KMS-11 (cell line): Measurements from ENCODE around the gene CCKAR.

Experiments
- H2AFZ ChIP-seq: fragments of 200-600 bp; sonication (generic); 2 replicates; pipeline ENCODE4 v1.6.1; 2016; ENCODE audit warnings: antibody characterized with exemption, mixed run types, low read depth
- H3K27ac ChIP-seq: fragments of 200-600 bp; sonication (generic); 2 replicates; pipeline ENCODE4 v1.6.1; 2016; ENCODE audit warnings: mild to moderate bottlenecking, mixed run types
- H3K27me3 ChIP-seq: fragments of 200-600 bp; sonication (generic); 2 replicates; pipeline ENCODE4 v1.6.1; 2017; ENCODE audit warnings: mild to moderate bottlenecking, low read depth, mixed run types, moderate library complexity; ENCODE audit not compliant: insufficient read depth
- H3K36me3 ChIP-seq: fragments of 200-600 bp; sonication (generic); 2 replicates; pipeline ENCODE4 v1.6.1; 2017; ENCODE audit warnings: mild to moderate bottlenecking, mixed run types; ENCODE audit not compliant: insufficient read depth
- H3K4me1 ChIP-seq: fragments of 200-600 bp; sonication (generic); 2 replicates; pipeline ENCODE4 v1.6.1; 2016; ENCODE audit warnings: mild to moderate bottlenecking, low read depth, mixed run types; ENCODE audit not compliant: poor library complexity, severe bottlenecking
- H3K4me2 ChIP-seq: fragments of 200-600 bp; sonication (generic); 2 replicates; pipeline ENCODE4 v1.7.0; 2016; ENCODE audit warnings: mild to moderate bottlenecking, mixed run types
- H3K4me3 ChIP-seq: fragments of 200-600 bp; sonication (generic); IDR thresholded peaks from 2 replicates; pipeline ENCODE4 v1.6.1; 2017; ENCODE audit warnings: low read depth, low read length, mixed read lengths; ENCODE audit not compliant: insufficient read depth
- H3K79me2 ChIP-seq: fragments of 200-600 bp; sonication (generic); 2 replicates; pipeline ENCODE4 v1.6.1; 2016; ENCODE audit warnings: low read depth, mixed run types; ENCODE audit not compliant: insufficient read depth
- H3K9ac ChIP-seq: fragments of 200-600 bp; sonication (generic); 2 replicates; pipeline ENCODE4 v1.6.1; 2016; ENCODE audit warnings: mild to moderate bottlenecking, mixed run types
- H4K20me1 ChIP-seq: fragments of 200-600 bp; sonication (generic); 2 replicates; pipeline ENCODE4 v1.6.1; 2016; ENCODE audit warnings: mild to moderate bottlenecking, mixed run types; ENCODE audit not compliant: insufficient read depth
- TF ChIP-seq, protein P1 (sequence below): fragments of 200-600 bp; sonication (generic); conservative IDR thresholded peaks from 2 replicates; pipeline ENCODE4 v1.6.1; 2017; ENCODE audit warnings: low read depth, mild to moderate bottlenecking, antibody characterized with exemption, low read length, moderate library complexity, mixed read lengths

Gene CCKAR

DNA sequence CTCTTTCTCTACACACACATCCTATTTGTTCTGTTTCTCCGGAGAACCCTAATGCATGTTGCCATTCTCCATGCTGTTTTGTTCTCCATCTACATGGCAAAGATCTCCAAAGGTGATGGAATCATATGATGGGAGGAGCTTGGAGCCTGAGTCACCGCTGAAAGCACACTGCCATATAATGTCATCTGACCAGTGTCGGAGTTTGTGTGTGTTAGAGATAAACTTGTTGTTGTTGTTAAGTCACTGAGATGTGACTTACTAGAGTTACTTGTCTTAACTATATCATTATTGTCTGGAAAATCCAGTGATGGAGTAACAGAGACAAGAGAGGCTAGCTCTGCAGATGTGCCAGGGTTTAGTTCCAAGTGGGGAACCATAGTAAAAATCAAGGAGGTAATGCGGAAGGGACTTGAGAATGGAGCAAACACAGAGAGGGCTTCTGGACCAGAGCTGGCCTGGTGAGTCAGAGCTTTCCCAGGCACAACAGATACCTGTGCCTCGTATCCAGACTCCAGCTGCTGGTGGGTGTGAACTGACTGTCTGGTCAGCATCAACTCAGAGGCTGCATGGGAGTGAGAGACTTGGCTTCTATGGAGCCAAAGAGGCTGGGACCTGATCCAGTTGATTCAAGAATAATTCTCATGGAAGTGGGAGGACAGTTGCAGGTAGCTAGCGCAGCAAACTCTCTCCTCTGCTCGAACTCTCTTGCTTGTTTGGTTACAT lies 30.6 kb upstream of the CCKAR start:
- H3K79me2 ChIP-seq: no peaks in the 10 kb centered on the region
- TF ChIP-seq, protein P1, sequence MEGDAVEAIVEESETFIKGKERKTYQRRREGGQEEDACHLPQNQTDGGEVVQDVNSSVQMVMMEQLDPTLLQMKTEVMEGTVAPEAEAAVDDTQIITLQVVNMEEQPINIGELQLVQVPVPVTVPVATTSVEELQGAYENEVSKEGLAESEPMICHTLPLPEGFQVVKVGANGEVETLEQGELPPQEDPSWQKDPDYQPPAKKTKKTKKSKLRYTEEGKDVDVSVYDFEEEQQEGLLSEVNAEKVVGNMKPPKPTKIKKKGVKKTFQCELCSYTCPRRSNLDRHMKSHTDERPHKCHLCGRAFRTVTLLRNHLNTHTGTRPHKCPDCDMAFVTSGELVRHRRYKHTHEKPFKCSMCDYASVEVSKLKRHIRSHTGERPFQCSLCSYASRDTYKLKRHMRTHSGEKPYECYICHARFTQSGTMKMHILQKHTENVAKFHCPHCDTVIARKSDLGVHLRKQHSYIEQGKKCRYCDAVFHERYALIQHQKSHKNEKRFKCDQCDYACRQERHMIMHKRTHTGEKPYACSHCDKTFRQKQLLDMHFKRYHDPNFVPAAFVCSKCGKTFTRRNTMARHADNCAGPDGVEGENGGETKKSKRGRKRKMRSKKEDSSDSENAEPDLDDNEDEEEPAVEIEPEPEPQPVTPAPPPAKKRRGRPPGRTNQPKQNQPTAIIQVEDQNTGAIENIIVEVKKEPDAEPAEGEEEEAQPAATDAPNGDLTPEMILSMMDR: no peak
- no peak overlapping the region for H3K4me2 ChIP-seq
- H3K36me3 ChIP-seq: no peaks in the 10 kb centered on the region
- no peak overlapping the region for H3K27ac ChIP-seq
- H3K4me3 ChIP-seq: no peak overlapping the region
- no peaks in the 10 kb centered on the region for H3K4me1 ChIP-seq
- H3K27me3 ChIP-seq: no peaks in the 10 kb centered on the region
- H3K9ac ChIP-seq: no peak overlapping the region
- H4K20me1 ChIP-seq: no peaks in the 10 kb centered on the region
- H2AFZ ChIP-seq: no peak overlapping the region

DNA sequence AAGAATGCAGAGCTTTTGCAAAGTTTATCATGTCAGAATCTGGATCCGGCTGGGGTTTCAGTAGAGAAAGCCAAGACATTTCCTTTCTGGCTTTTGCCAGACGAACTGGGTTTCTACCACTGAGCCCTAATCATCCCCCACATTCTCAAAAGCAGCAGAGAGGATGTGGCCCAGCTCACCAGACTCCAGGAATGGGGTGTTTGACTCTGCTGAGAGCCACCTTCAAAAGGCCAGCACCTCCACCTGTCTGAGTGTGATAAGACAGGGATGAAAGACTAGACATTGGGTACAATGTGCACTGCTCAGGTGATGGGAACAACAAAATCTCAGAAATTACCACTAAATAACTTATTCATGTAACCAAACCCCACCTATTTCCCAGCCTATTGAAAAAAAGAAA lies 25.7 kb upstream of the CCKAR start:
- no peak overlapping the region for H3K27ac ChIP-seq
- H3K79me2 ChIP-seq: no peaks in the 10 kb centered on the region
- no peak overlapping the region for H3K4me2 ChIP-seq
- no peak overlapping the region for H2AFZ ChIP-seq
- no peak overlapping the region for H3K9ac ChIP-seq
- no peak overlapping the region for H3K4me3 ChIP-seq
- TF ChIP-seq, protein P1: no peak
- no peaks in the 10 kb centered on the region for H3K4me1 ChIP-seq
- no peaks in the 10 kb centered on the region for H4K20me1 ChIP-seq
- H3K36me3 ChIP-seq: no peaks in the 10 kb centered on the region
- H3K27me3 ChIP-seq: no peaks in the 10 kb centered on the region

DNA sequence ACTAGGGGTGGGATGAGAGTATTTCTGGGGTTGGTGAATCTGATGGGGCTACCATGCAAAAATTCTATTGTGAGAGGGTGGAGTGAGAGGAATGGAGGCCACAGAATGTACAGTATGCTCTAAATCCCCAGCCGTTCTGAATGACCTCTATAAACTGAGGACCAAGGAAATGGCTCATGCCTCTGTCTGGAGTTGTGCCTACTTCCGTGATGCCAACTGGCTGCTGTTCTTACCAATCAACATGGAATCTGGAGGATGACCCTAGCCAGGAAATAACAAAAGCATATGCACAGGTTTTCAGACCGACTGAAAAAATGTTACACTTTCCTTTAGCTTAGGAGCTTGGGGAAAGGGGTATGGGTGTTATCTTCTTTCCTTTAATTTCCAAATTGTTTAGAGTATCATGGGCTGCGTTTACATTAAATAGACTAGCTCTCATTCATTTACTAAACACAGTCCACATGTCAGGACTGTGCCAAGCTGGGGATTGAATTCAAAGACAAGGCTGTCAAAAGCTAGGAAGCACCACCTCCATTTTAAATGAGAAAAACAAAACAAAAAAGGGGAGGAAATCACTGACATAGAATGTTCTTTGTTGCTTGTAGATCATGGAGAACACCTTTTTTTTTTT lies 20.2 kb upstream of the CCKAR start:
- Histone ChIP-seq H3K4me2 (no peak overlapping the region), H3K36me3 (no peaks in the 10 kb centered on the region), H3K79me2 (no peaks in the 10 kb centered on the region), H2AFZ (no peak overlapping the region), H3K27me3 (no peaks in the 10 kb centered on the region), H3K9ac (no peak overlapping the region), H3K4me3 (no peak overlapping the region), H4K20me1 (no peaks in the 10 kb centered on the region), H3K27ac (no peak overlapping the region), H3K4me1 (no peaks in the 10 kb centered on the region)
- TF ChIP-seq, protein P1: no peak

DNA sequence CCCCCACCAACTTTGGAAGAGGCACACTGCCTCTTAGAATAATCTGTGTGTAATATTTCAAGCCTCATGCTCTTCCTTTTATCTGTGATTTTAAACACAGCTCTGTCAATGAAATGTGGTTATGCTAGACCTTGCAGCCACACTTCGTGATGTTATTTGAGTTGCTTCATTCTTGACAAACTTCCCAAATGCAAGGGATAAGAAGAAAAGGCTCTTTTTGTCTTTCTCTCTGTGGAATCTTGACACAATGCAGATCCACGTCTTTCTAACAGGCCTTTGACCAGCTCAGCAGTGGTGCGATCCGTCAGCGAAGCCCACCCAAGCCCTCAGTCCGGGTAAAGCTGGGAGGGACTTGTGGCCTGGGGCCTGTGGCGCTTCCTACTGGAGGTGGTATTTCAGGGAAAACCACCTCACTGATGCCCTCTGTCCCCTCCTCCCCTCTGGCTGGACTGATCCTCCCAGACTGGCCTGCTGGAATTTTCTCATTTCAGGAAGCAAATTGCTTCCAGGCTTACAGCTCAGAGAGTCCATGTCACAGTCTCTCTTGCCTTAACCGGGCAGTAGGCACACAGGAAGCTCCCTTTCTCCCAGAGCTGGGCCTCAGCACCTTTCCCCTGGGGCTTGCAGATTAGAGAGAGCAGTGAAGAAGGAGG lies 19.5 kb upstream of the CCKAR start:
- no peak overlapping the region for H3K9ac ChIP-seq
- TF ChIP-seq, protein P1: no peak
- no peaks in the 10 kb centered on the region for H3K4me1 ChIP-seq
- no peaks in the 10 kb centered on the region for H3K79me2 ChIP-seq
- no peak overlapping the region for H3K4me3 ChIP-seq
- H2AFZ ChIP-seq: no peak overlapping the region
- no peaks in the 10 kb centered on the region for H3K36me3 ChIP-seq
- no peak overlapping the region for H3K4me2 ChIP-seq
- no peaks in the 10 kb centered on the region for H4K20me1 ChIP-seq
- no peak overlapping the region for H3K27ac ChIP-seq
- no peaks in the 10 kb centered on the region for H3K27me3 ChIP-seq
